GM18867 (cell line): Measurements from ENCODE around the gene EFL1.
"Not testable (repeated sequence)": the region's sequence is repeated elsewhere in the genome, so short reads cannot be mapped to it uniquely, and the experiment has no call there.

Source experiments
- ATAC-seq: cut with Tn5 transposase; IDR thresholded peaks from one replicate; pipeline ENCODE4 v1.9.1; 2021; ENCODE audit warnings: mild to moderate bottlenecking, moderate library complexity; ENCODE audit not compliant: unreplicated experiment

Gene EFL1

DNA sequence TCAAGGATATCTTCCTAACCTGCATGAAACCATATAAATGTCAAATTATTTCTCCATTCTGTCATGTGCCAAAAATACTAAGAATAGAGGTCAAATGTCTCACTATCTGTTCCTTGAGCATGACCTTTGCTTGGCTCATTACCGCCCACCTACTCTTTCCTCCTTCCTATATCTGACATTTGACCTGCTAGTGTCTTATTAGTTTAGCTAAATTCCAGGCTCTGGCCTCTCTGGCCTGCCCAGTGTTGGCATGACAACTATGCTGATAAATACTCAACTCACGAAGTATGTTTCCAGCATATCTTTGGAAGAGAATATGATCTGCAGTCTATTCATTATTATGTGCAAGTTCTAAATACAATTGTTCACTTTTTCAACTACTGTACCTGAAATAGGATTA, 58.0 kb downstream of the EFL1 start:
- ATAC-seq: not testable (repeated sequence)

DNA sequence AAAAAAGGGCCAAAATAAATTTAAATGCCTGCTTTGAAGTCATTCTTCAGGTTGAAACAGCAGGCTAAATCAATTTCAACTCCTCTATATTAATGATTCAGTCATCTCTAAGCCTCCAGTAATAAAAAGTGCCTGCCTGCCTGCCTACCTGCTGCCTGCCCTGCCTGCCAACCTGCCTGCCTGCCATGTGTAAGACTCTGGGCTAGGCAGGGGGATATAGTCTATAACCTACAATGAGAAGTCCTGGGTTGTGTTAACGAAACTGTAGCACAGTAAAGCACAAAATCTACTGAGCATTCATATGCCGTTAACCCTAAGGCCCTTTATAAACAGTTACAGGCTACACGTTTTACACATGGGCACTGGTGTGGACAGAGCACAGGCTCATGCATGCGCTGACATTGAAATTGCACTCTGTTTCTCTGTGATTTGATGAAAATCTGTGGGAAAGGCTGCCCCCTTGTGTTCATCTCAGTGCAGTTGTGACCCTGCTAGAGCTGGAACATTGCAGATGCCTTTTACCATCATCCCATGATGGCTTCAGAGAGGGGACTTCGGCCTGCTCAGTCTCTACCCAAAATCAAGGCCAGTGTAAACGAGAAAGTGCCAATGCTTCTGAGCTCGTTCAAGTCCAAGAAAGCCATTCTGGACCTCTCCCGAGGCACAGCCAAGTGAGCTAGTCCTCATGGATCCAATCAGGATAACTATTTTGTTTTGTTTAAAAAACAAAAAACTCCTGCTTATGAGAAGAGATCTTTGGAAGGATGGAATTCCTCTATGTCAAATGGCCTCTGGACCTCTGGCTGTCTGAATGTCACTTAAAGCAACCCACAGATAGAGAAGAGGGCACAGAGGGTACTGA, 64.6 kb downstream of the EFL1 start:
- peak; percentile 89 for ATAC-seq

DNA sequence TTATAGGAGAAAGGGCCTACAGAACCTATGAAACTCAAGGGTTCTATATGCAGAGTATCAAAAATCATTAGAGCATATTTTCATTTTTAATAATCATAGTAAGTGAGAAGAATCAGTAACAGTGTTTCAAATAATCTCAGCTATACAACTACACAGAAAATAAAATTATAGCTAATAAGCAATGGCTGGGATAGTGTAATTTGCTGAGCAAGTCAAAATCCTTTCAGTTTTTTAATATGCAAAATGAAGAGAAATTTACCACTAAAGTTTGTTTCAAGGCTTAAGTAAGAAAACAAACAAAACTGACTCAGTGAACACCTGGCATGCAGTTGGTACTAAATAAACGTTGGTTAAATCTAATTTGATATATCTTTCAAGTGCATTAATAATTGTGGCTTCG, 66.2 kb downstream of the EFL1 start:
- ATAC-seq: no peak

DNA sequence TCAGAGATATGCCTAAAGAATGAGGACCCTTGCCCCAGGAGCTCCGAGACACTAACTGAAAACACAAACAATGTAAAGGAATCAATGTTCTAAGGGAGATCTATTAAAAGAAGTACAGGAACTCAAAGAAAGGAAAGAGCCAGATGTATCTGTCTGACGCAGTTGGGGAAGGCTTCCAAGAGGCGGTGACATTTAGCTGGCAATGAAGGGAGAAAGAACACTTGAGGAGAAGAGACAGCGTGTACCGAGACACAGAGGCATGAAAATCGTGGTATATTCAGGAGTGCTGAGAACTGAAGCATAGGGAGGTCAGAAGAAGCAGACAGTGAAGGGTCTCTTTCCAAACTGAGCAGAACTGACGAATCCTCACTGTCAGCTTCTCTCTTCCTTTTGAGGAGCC, 66.7 kb downstream of the EFL1 start:
- not testable (repeated sequence) for ATAC-seq

DNA sequence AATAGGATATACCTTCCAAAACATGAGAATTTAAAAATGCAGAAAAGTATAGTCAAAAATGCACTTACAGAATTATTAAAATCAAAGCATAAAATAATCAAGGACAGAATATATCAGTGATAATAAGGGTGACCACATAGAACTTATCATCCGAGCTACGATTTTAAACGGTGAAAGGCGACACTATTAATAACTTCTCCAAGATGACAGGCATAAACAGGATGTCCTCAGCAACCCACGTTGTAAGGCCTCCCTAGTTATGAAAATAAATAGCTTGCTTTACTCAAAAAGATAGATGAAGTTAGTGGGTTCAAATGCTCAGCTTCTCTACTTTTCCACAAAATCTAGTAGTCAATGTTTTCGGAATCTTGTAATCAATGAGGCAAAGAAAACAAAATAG, 68.0 kb downstream of the EFL1 start:
- ATAC-seq: not testable (repeated sequence)

DNA sequence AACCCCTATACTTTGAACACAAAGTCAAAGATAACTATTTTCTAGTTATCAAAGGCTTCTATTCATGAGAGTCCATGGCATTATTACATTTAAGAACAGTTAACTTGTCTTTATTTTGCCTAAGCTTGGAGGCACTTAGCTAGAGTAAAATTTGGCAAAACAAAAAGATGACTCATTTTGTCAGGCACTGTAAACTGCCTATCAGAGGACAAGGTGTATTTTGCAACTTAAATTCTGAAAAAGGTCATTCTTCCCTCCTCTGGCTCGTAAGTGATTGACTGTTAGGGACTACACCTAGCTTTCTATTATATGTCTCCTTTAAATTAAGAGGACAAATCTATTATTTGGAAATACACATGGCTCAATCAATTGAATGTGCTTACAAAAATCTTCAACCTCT, 69.1 kb downstream of the EFL1 start:
- ATAC-seq: not testable (repeated sequence)

DNA sequence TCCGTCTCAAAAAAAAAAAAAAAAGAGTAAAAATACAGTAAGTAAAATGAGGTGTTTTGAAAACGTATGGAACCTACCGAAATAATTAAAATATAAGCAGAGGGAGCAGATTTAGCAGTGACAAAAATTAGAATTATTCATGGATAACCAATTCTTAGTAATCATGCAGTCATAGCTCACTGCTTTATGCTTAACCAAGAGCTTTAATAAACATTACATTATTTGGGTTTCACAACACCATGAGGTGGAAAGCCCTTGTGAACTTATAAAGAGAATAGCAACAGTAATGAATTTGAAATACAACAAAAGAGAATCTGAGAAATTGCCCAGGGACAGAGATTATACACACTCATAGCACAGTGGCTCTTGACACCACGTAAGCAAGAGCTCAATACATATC, 70.1 kb downstream of the EFL1 start:
- ATAC-seq: not testable (repeated sequence)

DNA sequence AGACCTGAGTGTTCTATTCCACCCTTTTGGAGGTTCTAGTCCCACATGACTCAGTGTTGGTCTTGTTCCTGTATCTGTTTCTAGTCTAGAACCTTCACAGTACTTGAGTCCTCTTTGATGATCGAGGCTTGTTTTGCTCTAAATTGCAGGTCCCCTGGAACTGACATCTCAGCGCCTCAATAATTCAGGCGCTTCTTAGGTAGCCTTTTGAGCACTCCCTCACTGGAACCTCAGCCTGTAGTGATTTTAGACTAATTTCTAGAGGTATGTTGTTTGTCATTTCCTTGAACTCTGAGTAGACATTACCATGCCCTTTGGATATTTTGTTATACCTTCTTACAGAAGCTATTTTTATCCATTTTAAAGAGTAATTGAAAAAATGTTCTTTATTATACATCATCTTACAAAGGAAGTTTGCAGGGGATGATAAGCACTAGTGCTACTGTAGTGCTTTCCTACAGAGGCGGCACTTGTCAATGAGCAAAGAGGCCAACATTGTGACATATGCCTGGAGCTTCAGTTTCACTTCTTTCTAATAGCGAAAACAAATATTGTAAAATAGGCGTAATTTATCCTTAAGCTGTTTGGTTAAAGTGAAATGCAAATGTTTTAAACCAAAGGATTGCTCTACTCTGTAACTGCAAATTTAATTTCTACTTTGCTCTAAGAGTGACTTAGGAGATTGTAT, 75.7 kb downstream of the EFL1 start:
- peak; percentile 97 for ATAC-seq

DNA sequence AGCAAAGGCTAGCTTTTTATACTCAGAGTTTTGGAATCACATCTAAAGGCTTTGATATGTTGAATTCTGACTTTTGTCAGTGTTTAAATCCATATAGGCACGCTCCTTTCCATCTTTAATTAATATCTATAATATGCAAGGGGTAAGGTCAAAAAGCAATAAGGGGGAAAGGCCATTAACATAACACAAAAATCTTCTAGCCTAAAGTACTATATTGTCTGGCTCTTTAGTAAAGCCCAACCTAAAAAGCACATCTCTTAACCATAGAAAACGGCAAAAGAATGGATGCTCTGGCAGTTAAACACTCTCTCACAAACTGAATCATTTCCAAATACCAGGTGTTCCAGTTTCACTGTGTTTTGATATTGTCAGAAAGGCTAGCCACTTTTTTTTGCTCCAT, 76.4 kb downstream of the EFL1 start:
- ATAC-seq: no peak

DNA sequence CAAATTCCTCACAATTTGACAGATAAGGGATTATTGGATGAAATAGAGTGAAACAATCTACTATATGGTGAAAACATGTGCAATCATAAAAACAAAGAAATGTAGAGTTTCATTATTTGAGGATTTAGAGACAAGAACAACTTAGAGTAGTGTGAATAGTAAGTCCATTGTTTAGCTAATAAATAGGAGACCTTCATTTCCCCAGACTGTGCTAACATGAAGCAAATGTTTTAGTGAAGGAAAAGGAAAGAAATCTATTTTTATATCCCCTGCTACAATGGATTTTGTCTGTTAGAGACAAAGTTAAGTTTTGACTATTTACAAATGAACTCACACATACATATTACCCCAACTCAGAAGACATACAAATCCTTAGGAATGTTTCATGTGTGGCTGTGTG, 77.8 kb downstream of the EFL1 start:
- no peak for ATAC-seq

DNA sequence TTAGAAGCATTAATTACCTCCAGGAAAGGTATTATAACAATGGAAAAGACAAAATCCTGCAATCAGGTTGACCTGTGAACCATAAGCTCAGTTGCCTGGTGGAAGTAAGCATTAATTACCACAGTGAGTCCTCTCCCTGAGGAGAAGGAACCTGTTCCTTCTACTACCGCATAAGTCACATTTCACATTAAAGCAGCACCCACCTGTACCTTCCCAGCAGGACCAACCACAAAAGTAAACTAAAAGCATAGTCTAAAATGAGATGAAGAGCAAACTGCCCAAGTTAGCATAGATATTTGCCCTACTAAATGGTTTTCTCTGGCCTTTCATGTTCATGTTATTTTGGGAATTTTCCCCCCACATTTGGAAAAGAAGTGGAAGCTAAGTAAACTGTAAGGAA, 78.2 kb downstream of the EFL1 start:
- no peak for ATAC-seq

DNA sequence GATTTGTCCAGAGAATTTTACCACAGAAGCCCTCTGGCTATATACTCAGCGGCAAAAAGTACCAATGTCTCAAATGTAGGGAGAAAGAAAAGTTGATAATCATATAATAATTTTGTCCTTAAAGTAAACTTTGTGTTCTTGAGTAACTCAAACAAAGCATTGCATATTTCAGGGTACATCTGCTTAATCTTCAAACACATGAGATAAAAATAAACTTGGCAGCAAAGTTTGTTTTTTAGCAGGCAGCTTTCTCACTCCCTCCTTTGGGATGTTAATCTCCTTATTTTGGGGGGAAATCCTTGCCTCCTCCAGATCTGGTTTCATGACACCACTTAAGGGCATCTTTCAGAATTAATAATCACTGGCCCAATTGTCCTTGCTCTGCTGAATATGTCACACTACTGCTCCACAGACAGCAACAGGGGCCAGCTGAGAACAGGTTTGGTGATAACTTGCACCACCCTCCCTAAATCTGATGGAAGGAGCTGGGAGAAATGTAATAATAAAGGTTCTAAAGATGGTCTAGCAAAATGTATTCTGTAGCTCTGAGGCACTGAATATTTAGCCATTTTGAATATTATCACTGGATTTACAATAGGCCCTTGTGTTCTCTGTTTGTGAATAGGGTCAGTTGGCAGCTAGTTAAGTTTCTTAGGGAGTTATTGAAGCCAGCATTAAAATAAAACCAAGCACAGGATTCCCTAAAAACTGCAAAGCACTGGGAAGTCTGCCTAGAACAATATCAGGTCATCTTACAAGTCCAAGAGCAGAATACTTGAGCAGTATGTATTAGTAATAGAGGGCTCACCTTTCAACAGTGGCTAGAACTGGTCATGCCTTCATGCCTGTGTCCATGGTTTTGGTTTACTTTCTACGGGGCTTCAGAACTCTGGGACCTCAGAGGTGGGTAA, 79.2 kb downstream of the EFL1 start:
- no peak for ATAC-seq

DNA sequence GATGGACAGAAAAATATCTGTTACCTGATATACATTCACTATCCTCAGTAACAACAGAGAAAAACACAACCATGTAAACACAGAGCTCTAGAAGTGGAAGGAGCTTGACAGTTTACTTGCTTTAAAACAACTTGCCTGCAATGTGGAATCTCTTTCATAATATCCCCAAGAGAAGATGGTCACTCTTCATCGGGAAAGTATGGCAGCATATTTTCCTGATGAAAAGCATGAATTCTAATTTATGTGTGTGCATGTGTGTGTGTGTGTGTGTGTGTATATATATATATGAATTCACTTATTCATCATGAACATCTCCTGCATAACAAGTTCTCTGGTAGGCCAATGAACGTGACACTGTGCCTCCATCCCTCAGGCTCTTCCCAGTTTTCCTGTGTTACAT, 81.2 kb downstream of the EFL1 start:
- ATAC-seq: no peak

DNA sequence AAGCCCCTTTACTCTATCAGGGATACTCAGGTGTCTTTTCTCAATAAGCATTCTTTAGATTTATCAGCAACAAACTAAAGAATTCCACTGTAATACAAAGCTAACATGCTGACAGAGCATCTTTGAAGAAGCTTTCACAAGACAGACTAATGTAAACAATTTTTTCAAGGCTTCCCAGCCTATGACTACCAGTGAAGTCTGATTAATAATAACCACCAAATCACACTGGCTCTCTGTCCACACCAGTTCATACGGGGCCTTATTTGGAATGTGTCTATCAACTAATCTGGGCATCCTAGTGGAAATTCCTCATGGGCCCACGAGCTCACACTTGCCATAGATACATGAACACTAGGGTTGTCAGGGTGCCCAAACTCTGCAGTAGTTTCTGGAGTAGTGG, 84.5 kb downstream of the EFL1 start:
- ATAC-seq: no peak

DNA sequence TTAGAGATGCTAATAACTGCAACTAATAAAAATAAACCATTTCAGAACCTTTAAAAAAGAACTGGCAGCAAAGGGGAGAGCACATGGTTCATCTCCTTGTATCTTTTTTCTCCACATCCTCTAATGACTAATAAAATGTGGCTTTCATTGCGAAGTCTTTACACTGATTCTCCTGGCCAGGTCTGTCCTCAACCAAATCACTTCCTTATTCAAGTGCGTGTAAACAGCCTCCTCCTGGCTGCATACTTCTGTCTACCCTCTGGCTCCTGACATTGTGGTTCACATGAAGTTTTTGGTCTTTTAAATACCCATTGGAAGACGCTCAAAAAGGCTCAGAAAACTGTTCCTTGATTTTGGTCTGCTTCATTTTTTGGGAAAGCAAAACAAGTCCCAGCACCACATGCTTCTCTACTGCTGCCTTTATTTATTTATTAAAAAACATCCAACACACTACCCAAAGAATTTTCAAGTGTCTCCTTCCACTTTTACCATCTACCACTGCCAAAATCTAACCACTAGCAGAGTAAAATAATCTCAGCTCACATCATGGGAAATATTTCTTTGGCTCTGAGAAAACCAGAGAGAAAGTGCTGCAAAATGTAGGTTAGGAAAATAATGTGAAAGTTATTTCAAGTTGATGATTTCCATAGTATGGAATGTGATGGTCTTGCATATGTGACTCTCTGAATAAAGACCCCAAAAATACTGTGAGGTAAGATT, 85.1 kb downstream of the EFL1 start:
- ATAC-seq: no peak

DNA sequence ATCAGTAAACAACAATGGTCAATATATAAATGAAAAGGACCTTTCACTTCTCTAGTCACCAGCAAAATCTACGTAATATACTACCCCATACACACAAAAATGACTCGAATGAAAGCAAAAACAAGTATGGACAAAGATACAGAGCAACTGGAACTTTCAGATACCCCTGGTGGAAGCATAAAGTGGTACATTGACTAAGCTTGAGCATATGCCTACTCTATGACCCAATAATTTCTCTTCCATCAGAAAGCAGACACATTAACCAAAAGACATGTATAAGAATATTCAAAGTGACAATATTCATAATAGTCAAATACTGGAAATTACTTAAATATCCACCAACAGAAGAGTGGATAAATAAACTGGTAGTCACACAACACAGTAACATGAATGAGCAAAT, 86.0 kb downstream of the EFL1 start:
- no peak for ATAC-seq

DNA sequence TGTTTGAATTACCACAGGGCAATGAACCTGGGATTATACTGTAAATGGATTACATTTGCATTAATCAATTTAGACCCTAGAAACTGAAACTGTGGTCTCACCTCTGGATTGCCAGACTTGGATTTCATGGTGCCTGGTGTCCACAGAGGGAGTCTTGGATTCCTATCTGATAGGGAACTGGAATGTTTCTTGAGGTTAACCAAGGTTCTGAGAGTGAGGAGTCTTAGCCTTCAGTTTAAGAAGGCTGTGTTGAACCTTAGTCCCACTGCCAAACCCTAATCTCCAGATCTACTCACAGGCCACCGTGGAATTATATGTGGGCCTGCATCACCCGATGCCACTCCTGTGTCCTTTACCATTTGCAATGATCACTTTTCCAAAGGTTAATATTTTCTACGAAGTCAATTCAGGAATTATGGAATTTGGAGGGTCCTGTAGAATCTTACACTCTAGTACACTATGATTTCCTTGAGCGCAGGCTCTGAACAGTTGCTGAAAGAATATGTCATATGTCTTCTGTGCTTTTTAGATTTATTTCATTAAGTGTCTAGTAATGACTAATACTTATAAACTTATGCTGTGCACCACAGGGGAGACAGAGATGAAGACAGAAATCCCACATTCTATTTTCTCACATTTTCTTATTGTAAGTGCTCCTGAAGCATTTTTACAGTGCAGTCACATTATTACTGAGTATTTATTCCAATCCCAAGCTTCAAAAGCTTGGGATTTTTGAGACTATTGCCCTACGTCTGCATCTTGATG, 87.9 kb downstream of the EFL1 start:
- ATAC-seq: no peak

DNA sequence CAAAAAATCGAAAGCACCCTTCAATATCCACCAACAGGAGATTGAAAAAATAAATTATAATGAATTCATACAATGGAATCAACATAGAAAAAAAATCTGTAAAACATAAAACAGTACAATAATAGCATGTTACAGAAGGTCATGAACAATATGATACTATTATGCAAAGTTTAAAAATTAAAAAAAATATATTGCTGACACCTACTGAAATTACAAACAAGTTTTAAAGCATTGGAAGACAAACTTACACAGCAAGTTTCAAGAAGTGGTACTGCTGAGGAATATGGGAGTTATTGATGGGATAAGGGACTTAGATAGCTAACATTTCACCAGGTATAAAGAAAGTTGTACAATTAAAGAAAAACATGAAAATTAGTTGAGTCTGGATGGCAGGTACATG, 89.4 kb downstream of the EFL1 start:
- ATAC-seq: no peak

DNA sequence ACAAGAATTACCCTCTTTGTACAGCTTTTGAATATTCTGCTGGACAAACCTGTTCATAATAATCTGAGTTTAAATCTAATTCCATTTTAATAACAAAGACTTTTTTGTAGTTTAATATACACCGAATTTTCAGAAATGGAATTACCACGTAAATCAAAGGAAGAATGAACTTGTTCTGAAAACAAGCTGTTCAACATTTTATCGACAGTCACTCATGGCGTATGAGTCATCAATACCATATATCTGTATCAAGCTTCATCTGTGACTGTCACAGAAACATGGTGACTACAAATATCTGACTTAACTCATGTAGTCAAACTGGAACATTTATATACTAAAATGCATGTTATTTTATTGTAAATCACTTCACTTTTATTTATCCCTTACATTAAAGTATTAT, 90.0 kb downstream of the EFL1 start:
- ATAC-seq: no peak

DNA sequence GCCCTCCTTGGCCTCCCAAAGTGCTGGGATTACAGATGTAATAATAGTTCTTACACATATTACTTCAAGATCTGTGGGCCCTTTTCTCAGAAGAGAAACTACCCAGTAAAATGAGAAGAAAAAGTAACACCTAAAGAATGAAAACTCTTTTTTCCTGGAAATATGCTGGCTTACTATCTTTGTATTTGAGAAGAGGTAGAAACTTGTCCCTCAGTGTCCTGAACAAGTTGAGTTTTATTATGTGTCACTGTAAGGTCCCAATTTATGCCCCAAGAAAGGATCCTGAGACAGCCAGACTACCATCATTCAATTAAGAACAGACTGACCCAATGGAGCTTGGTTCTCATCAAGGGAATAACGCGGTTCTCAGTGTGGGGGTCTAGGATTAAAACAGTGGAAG, 93.8 kb downstream of the EFL1 start:
- no peak for ATAC-seq
